B cell (primary cell): Measurements from ENCODE around the gene ACAA2. TPM values are rescaled to one million over a fixed set of nuclear protein-coding genes. Genes with fewer than 3 reads are reported as not detected.

Experiments used
- ATAC-seq: fragments of 200-7000 bp; cut with Tn5 transposase; one replicate; pipeline ENCODE4 v1.10.0; 2021; ENCODE audit warnings: low read depth, mild to moderate bottlenecking, moderate number of reproducible peaks, moderate library complexity
- CTCF ChIA-PET: fragments of 350-600 bp; sonication (Branson Sonifier 250); formaldehyde crosslinking; loops from one replicate; lab custom pipeline; 2021; ENCODE audit warnings: antibody characterized with exemption, inconsistent platforms; lab: Charles Lee
- POLR2A ChIA-PET: fragments of 350-600 bp; sonication (Branson Sonifier 250); formaldehyde crosslinking; loops from one replicate; lab custom pipeline; 2021; ENCODE audit warnings: antibody characterized with exemption; lab: Charles Lee
- DNase-seq: peaks from one replicate; pipeline ENCODE4 v3.0.0; 2013
- H2AFZ ChIP-seq: 2 replicates; pipeline ENCODE4 v1.6.1; 2012; ENCODE audit warnings: mild to moderate bottlenecking, low read depth, low read length; ENCODE audit not compliant: insufficient read depth, poor library complexity, severe bottlenecking
- H3K27ac ChIP-seq, 2 donors: 1 replicate in 1 of 2; 2 replicates in 1 of 2; pipeline ENCODE4 v1.5.1; 2012 to 2013; ENCODE audit warnings: low read length in 2 of 2, mild to moderate bottlenecking in 2 of 2, moderate library complexity in 1 of 2
- H3K27me3 ChIP-seq, 4 experiments: fragments of 200-600 bp in 1 of 4; sonication (generic) in 1 of 4; replicated peaks in 1 of 4; 1 replicate in 2 of 4; 2 replicates in 2 of 4; pipeline versions ENCODE4 v1.6.1 to v1.7.0; 2013 to 2016; ENCODE audit warnings: low read length in 3 of 4, mild to moderate bottlenecking in 2 of 4, mixed read lengths in 1 of 4, moderate library complexity in 1 of 4; ENCODE audit not compliant: insufficient read depth in 4 of 4, control insufficient read depth in 3 of 4; ENCODE audit errors: control extremely low read depth in 1 of 4
- H3K36me3 ChIP-seq, 2 experiments: replicated peaks in 1 of 2; 1 replicate in 1 of 2; 2 replicates in 1 of 2; pipeline versions ENCODE4 v1.6.1 to v1.7.1; 2013; ENCODE audit warnings: low read length in 1 of 2; ENCODE audit not compliant: insufficient read depth in 2 of 2, control insufficient read depth in 1 of 2; ENCODE audit errors: control extremely low read depth in 1 of 2, extremely low read depth in 1 of 2
- H3K4me1 ChIP-seq, 2 donors: fragments of 200-600 bp in 1 of 2; sonication (generic) in 1 of 2; 1 replicate in 1 of 2; 2 replicates in 1 of 2; pipeline versions ENCODE4 v1.5.1 to v1.6.1; 2013 to 2017; ENCODE audit warnings: low read length in 2 of 2; ENCODE audit not compliant: control insufficient read depth in 2 of 2, insufficient read depth in 2 of 2
- H3K4me2 ChIP-seq: replicated peaks from 2 replicates; pipeline ENCODE3; 2012; ENCODE audit warnings: mild to moderate bottlenecking, low read depth, low read length; ENCODE audit not compliant: poor library complexity, severe bottlenecking
- H3K4me3 ChIP-seq, 5 experiments: fragments of 200-600 bp in 1 of 5; sonication (generic) in 1 of 5; 1 replicate in 3 of 5; 2 replicates in 2 of 5; pipeline versions ENCODE4 v1.5.1 to v1.7.0; 2011 to 2016; ENCODE audit warnings: low read length in 4 of 5, mild to moderate bottlenecking in 4 of 5, low read depth in 2 of 5, control low read depth in 1 of 5, moderate library complexity in 1 of 5; ENCODE audit not compliant: insufficient read depth in 1 of 5; ENCODE audit errors: control extremely low read depth in 1 of 5, extremely low read depth in 1 of 5
- H3K79me2 ChIP-seq: fragments of 200-600 bp; sonication (generic); one replicate; pipeline ENCODE4 v1.6.0; 2016; ENCODE audit warnings: low read length; ENCODE audit not compliant: control insufficient read depth, insufficient read depth
- H3K9ac ChIP-seq: fragments of 200-600 bp; sonication (generic); 2 replicates; pipeline ENCODE4 v1.6.1; 2017; ENCODE audit warnings: mild to moderate bottlenecking, low read length, moderate library complexity
- H3K9me3 ChIP-seq, 3 donors: one replicate each; pipeline versions ENCODE4 v1.6.1 to v1.7.1; 2013; ENCODE audit warnings: low read length in 2 of 3; ENCODE audit not compliant: control insufficient read depth in 2 of 3, insufficient read depth in 1 of 3; ENCODE audit errors: control extremely low read depth in 1 of 3
- H4K20me1 ChIP-seq: 2 replicates; pipeline ENCODE4 v1.6.0; 2012; ENCODE audit warnings: mild to moderate bottlenecking, low read length; ENCODE audit not compliant: insufficient read depth, control insufficient read depth, poor library complexity, severe bottlenecking
- H3K27ac Mint-ChIP-seq: one replicate; pipeline ENCODE4 v1.8.0; 2021; ENCODE audit warnings: mixed read lengths
- H3K27me3 Mint-ChIP-seq: one replicate; pipeline ENCODE4 v1.8.0; 2021; ENCODE audit warnings: mixed read lengths
- H3K4me1 Mint-ChIP-seq: one replicate; pipeline ENCODE4 v1.8.0; 2021; ENCODE audit warnings: mixed read lengths
- H3K4me3 Mint-ChIP-seq: one replicate; pipeline ENCODE4 v1.8.0; 2021; ENCODE audit warnings: mixed read lengths
- H3K9me3 Mint-ChIP-seq: one replicate; pipeline ENCODE4 v1.8.0; 2022; ENCODE audit warnings: mixed read lengths; ENCODE audit not compliant: insufficient read depth
- CTCF ChIP-seq: fragments of 200-600 bp; IDR thresholded peaks from one replicate; pipeline ENCODE4 v1.8.0; 2022; ENCODE audit warnings: antibody characterized with exemption, mild to moderate bottlenecking
- EZH2 ChIP-seq: IDR thresholded peaks from 2 replicates; pipeline ENCODE4 v1.6.1; 2012; ENCODE audit warnings: borderline replicate concordance, low read depth, mild to moderate bottlenecking, moderate library complexity, low read length; ENCODE audit not compliant: insufficient read depth, poor library complexity, severe bottlenecking
- WGBS: methylation state at CpG from one replicate; pipeline ENCODE4 v1.1.5; 2013; ENCODE audit warnings: missing lambda C conversion rate; ENCODE audit not compliant: insufficient coverage; 5-methylcytosine and 5-hydroxymethylcytosine counted together
- intact Hi-C: fragments of 100-400 bp; cut with micrococcal nuclease; formaldehyde crosslinking; loops from one replicate; pipeline ENCODE4 v1.10.0; 2022
- polyA plus RNA-seq: library from polyadenylated mRNA; depleted of rRNA; stranded (reverse); fragments of >200 nt; gene quantifications from 2 replicates; pipeline ENCODE4 v1.2.3, GENCODE V29; 2012
- total RNA-seq, 2 donors: library from RNA; stranded (reverse); fragments of 120-200 nt in 1 of 2; gene quantifications; 1 replicate in 1 of 2; 2 replicates in 1 of 2; pipeline versions ENCODE4 v1.2.3 to v1.2.4, GENCODE V29; 2013 to 2022

Gene ACAA2
- total and polyA plus RNA-seq, 2 donors (not counting 1 experiment from before 2014, with no cell fraction given) = 10.6 to 25.0 TPM

- Histone ChIP-seq H3K27ac (no peak overlapping the region), H3K9me3 (peaks cover 0 to 3% (median 0%) of the 10 kb centered on the region in 3 donors), H2AFZ (no peak overlapping the region), H4K20me1 (no peaks in the 10 kb centered on the region), H3K4me1 (no peaks in the 10 kb centered on the region), H3K36me3 (no peaks in the 10 kb centered on the region), H3K9ac (no peak overlapping the region), H3K79me2 (no peaks in the 10 kb centered on the region), H3K4me2 (no peak overlapping the region), H3K27me3 (peaks cover 0 to 11% (median 0%) of the 10 kb centered on the region in 4 experiments), H3K4me3 (no peak overlapping the region)
- CTCF ChIA-PET = no interaction called here
- TF ChIP-seq CTCF = no peak
- no peak for TF ChIP-seq EZH2
- DNase-seq = no peak
- 83% methylated on average over 7 of the region's 11 CpGs for WGBS
- Mint-ChIP-seq H3K27me3 (peaks cover 17% of the 10 kb centered on the region), H3K9me3 (peaks cover 2% of the 10 kb centered on the region), H3K4me3 (no peak overlapping the region), H3K4me1 (no peaks in the 10 kb centered on the region), H3K27ac (no peak overlapping the region)
- intact Hi-C loops = no loop called here
- POLR2A ChIA-PET = no interaction called here
- ATAC-seq = no peak
Measured at GRCh38 chr18:49745045-49746014, 68.0 kb downstream of the ACAA2 start.
